GM12878 (cell line): ENCODE data around the gene CD8B.

Experiments
- ATF3 ChIP-seq: IDR thresholded peaks from 2 replicates; pipeline ENCODE4 v1.6.1; 2011; ENCODE audit warnings: low read depth, mild to moderate bottlenecking, low read length, moderate library complexity, borderline replicate concordance; ENCODE audit errors: extremely low read depth
- EZH2 ChIP-seq: IDR thresholded peaks from 2 replicates; pipeline ENCODE4 v1.6.1; 2012; ENCODE audit warnings: low read depth, mild to moderate bottlenecking, control low read depth, inconsistent platforms, low read length, borderline replicate concordance; ENCODE audit not compliant: control insufficient read depth
- GABPA ChIP-seq: IDR thresholded peaks from 2 replicates; pipeline ENCODE4 v1.6.1; 2014; ENCODE audit warnings: antibody characterized with exemption, low read depth, mild to moderate bottlenecking, inconsistent platforms
- MTA2 ChIP-seq: fragments of 450-650 bp; IDR thresholded peaks from 2 replicates; pipeline ENCODE4 v1.6.1; 2016; ENCODE audit warnings: low read depth, mild to moderate bottlenecking, moderate library complexity
- RFX5 ChIP-seq: IDR thresholded peaks from 2 replicates; pipeline ENCODE4 v1.6.1; 2011; ENCODE audit warnings: low read depth, low read length, improper control_type of control experiment
- SMC3 ChIP-seq: IDR thresholded peaks from 2 replicates; pipeline ENCODE4 v1.6.1; 2011; ENCODE audit warnings: low read length, improper control_type of control experiment, borderline replicate concordance
- STAT1 ChIP-seq: fragments of 450-650 bp; conservative IDR thresholded peaks from 2 replicates; pipeline ENCODE4 v1.6.1; 2014; ENCODE audit warnings: antibody characterized with exemption, mild to moderate bottlenecking
- SUPT20H ChIP-seq: IDR thresholded peaks from 2 replicates; pipeline ENCODE4 v1.6.1; 2011; ENCODE audit warnings: low read depth, mild to moderate bottlenecking, low read length, moderate library complexity, borderline replicate concordance; ENCODE audit not compliant: control insufficient read depth
- ZNF24 ChIP-seq: fragments of 450-650 bp; IDR thresholded peaks from 2 replicates; pipeline ENCODE4 v1.6.1; 2017; ENCODE audit warnings: antibody characterized with exemption, mild to moderate bottlenecking
- TF ChIP-seq, protein P1 (sequence below), 3 experiments: IDR thresholded peaks in 2 of 3; conservative IDR thresholded peaks in 1 of 3; 2 replicates each; pipeline ENCODE4 v1.5.1; 2011; ENCODE audit warnings: low read depth in 3 of 3, low read length in 3 of 3, mild to moderate bottlenecking in 3 of 3, control low read depth in 2 of 3, moderate library complexity in 2 of 3, inconsistent platforms in 1 of 3, mixed read lengths in 1 of 3; ENCODE audit not compliant: control insufficient read depth in 2 of 3, insufficient read depth in 1 of 3; ENCODE audit errors: extremely low read depth in 1 of 3

DNA sequence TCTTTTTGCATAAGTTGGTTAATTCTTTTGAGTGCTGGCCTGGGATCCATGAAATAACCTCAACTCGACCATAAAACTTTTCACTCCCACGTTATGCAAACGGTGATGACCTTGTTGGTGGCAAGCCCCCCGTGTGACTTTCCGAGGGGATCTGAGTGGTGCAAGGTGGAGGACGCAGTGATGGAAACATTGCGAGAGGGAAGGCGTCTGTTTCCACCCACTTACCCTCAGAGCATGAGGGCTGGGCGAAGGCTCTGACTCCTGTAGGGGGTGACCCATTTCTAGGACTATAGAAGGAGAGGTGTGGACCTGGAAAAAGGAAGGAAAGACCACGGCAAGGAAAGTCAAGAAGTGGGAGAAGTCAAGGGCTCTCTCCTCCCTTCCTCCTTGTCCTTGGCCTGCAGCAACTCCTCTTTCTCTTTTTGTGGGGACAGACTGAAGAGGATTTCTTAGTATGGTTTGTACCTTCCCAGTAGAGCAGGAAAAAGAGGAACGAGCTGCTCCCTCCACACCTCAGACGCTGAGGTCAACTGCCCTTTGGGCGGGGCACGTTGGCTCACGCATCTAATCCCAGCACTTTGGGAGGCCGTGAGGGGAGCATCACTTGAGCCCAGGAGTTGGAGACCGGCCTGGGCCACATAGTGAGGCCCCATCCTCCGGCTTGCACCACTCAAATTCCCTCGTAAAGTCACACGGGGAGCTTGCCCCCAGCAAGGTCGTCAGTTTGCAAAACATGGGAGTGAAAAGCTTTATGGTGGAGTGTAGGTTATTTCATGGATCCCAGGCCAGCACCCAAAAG is 55.4 kb downstream of the CD8B start:
- TF ChIP-seq ZNF24 (no peak), EZH2 (no peak), ATF3 (no peak), STAT1 (no peak), MTA2 (no peak), GABPA (no peak), SMC3 (no peak), SUPT20H (no peak), RFX5 (no peak)
- TF ChIP-seq, protein P1, sequence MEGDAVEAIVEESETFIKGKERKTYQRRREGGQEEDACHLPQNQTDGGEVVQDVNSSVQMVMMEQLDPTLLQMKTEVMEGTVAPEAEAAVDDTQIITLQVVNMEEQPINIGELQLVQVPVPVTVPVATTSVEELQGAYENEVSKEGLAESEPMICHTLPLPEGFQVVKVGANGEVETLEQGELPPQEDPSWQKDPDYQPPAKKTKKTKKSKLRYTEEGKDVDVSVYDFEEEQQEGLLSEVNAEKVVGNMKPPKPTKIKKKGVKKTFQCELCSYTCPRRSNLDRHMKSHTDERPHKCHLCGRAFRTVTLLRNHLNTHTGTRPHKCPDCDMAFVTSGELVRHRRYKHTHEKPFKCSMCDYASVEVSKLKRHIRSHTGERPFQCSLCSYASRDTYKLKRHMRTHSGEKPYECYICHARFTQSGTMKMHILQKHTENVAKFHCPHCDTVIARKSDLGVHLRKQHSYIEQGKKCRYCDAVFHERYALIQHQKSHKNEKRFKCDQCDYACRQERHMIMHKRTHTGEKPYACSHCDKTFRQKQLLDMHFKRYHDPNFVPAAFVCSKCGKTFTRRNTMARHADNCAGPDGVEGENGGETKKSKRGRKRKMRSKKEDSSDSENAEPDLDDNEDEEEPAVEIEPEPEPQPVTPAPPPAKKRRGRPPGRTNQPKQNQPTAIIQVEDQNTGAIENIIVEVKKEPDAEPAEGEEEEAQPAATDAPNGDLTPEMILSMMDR (IDR thresholded peaks at IDR 0.05 in 2 of 3, conservative IDR thresholded peaks at IDR 0.05 in 1 of 3; ENCODE audit: control insufficient read depth in 2 of 3, extremely low read depth in 1 of 3, insufficient read depth in 1 of 3, low read depth in 3 of 3, low read length in 3 of 3): no peak
